ENCODE results near the gene NUDT17. TPM values are rescaled to one million over a fixed set of nuclear protein-coding genes. Genes with fewer than 3 reads are reported as not detected.
"Not testable (repeated sequence)": the region's sequence is repeated elsewhere in the genome, so short reads cannot be mapped to it uniquely, and the experiment has no call there.

Gene NUDT17
- total RNA-seq, result 1 to 10 TPM; 2.5 to 2.7 TPM

- H3K27ac Mint-ChIP-seq, result peak within 1 kb of the TSS; percentile 45
- no peaks in the 10 kb centered on the region for H3K27me3 Mint-ChIP-seq
- DNase-seq, result peak; percentile 79
- no peaks in the 10 kb centered on the region for H3K9me3 Mint-ChIP-seq
- H3K4me3 Mint-ChIP-seq, result no peak within 1 kb of the TSS
- POLR2A ChIA-PET, result interaction anchor here (0.7 to 6.9 kb wide), 21 partner anchors 9 to 565 kb away, joined by 3 to 71 read pairs (median 5); partner anchors contain the start of genes ANKRD34A, LIX1L, PEX11B and PIAS3
- CTCF ChIA-PET, result interaction anchor here (0.6 to 8.9 kb wide), 53 partner anchors 8 to 201 kb away, joined by 3 to 182 read pairs (median 6); partner anchors contain the start of genes ANKRD34A, ANKRD35, HJV and ITGA10
- H3K36me3 Mint-ChIP-seq (ENCODE audit: low read depth), result peaks cover 33% of the 10 kb centered on the region
- peaks cover 7% of the 10 kb centered on the region for H3K4me1 Mint-ChIP-seq
Observed at GRCh38 chr1:145845514-145846161, at the start of gene NUDT17. Gene NUDT17, plus strand, starts transcription at chr1:145845630. Its CDS starts 11 bp downstream, at chr1:145845641.

GRCh38 chr1:145796753-145797152 is 48.7 kb upstream of the NUDT17 start:
- Mint-ChIP-seq H3K27me3 (no peaks in the 10 kb centered on the region), H3K27ac (no peak overlapping the region), H3K9me3 (peaks cover 34% of the 10 kb centered on the region), H3K36me3 (ENCODE audit: low read depth) (peaks cover 63% of the 10 kb centered on the region), H3K4me3 (no peak overlapping the region), H3K4me1 (peaks cover 15% of the 10 kb centered on the region)
- DNase-seq, result no peak
- POLR2A ChIA-PET, result no interaction called here
- CTCF ChIA-PET, result no interaction called here

- peaks cover 49% of the 10 kb centered on the region for H3K36me3 Mint-ChIP-seq (ENCODE audit: low read depth)
- H3K4me3 Mint-ChIP-seq, result no peak overlapping the region
- H3K27ac Mint-ChIP-seq, result no peak overlapping the region
- H3K9me3 Mint-ChIP-seq, result peaks cover 34% of the 10 kb centered on the region
- no peaks in the 10 kb centered on the region for H3K27me3 Mint-ChIP-seq
- ChIA-PET POLR2A (no interaction called here), CTCF (no interaction called here)
- no peak for DNase-seq
- peaks cover 11% of the 10 kb centered on the region for H3K4me1 Mint-ChIP-seq
Observed at GRCh38 chr1:145799806-145800205, 45.6 kb upstream of the NUDT17 start.

GRCh38 chr1:145804235-145805045 is 41.0 kb upstream of the NUDT17 start:
- Mint-ChIP-seq H3K27me3 (no peaks in the 10 kb centered on the region), H3K36me3 (ENCODE audit: low read depth) (peaks cover 13% of the 10 kb centered on the region), H3K27ac (no peak overlapping the region), H3K4me1 (peaks cover 5% of the 10 kb centered on the region), H3K9me3 (peaks cover 3% of the 10 kb centered on the region), H3K4me3 (no peak overlapping the region)
- CTCF ChIA-PET, result no interaction called here
- no peak for DNase-seq
- POLR2A ChIA-PET, result no interaction called here

GRCh38 chr1:145805057-145805456 is 40.4 kb upstream of the NUDT17 start:
- Mint-ChIP-seq H3K36me3 (ENCODE audit: low read depth) (peaks cover 7% of the 10 kb centered on the region), H3K4me3 (no peak overlapping the region), H3K9me3 (no peaks in the 10 kb centered on the region), H3K4me1 (peaks cover 5% of the 10 kb centered on the region), H3K27ac (no peak overlapping the region), H3K27me3 (no peaks in the 10 kb centered on the region)
- no peak for DNase-seq
- ChIA-PET POLR2A (no interaction called here), CTCF (no interaction called here)

GRCh38 chr1:145806408-145806807 is 39.0 kb upstream of the NUDT17 start:
- Mint-ChIP-seq H3K4me3 (no peak overlapping the region), H3K27ac (no peak overlapping the region), H3K4me1 (peaks cover 5% of the 10 kb centered on the region), H3K36me3 (ENCODE audit: low read depth) (peaks cover 3% of the 10 kb centered on the region), H3K9me3 (no peaks in the 10 kb centered on the region), H3K27me3 (no peaks in the 10 kb centered on the region)
- CTCF ChIA-PET, result no interaction called here
- POLR2A ChIA-PET, result no interaction called here
- no peak for DNase-seq

GRCh38 chr1:145806844-145807243 is 38.6 kb upstream of the NUDT17 start:
- no peaks in the 10 kb centered on the region for H3K9me3 Mint-ChIP-seq
- no peak overlapping the region for H3K4me3 Mint-ChIP-seq
- peaks cover 3% of the 10 kb centered on the region for H3K36me3 Mint-ChIP-seq (ENCODE audit: low read depth)
- no peak overlapping the region for H3K27ac Mint-ChIP-seq
- no peak for DNase-seq
- ChIA-PET CTCF (no interaction called here), POLR2A (no interaction called here)
- peaks cover 5% of the 10 kb centered on the region for H3K4me1 Mint-ChIP-seq
- H3K27me3 Mint-ChIP-seq, result no peaks in the 10 kb centered on the region

GRCh38 chr1:145812977-145813810 is 32.2 kb upstream of the NUDT17 start:
- H3K4me3 Mint-ChIP-seq; H3K27ac Mint-ChIP-seq; CTCF ChIA-PET; H3K27me3 Mint-ChIP-seq; H3K36me3 Mint-ChIP-seq (ENCODE audit: low read depth); H3K9me3 Mint-ChIP-seq; POLR2A ChIA-PET; H3K4me1 Mint-ChIP-seq; DNase-seq: not testable (repeated sequence)

- DNase-seq; H3K36me3 Mint-ChIP-seq (ENCODE audit: low read depth); H3K4me3 Mint-ChIP-seq; CTCF ChIA-PET; H3K27ac Mint-ChIP-seq; H3K27me3 Mint-ChIP-seq; POLR2A ChIA-PET; H3K9me3 Mint-ChIP-seq; H3K4me1 Mint-ChIP-seq: not testable (repeated sequence)
Observed at GRCh38 chr1:145818095-145818494, 27.3 kb upstream of the NUDT17 start.

GRCh38 chr1:145822779-145823331 is 22.6 kb upstream of the NUDT17 start:
- CTCF ChIA-PET, POLR2A ChIA-PET, H3K27me3 Mint-ChIP-seq, H3K27ac Mint-ChIP-seq, H3K9me3 Mint-ChIP-seq, DNase-seq: not testable (repeated sequence)
- Mint-ChIP-seq H3K36me3 (ENCODE audit: low read depth) (peaks cover 34% of the 10 kb centered on the region), H3K4me3 (peak overlapping the region; percentile 24), H3K4me1 (peaks cover 36% of the 10 kb centered on the region)

- Mint-ChIP-seq H3K27ac (peak within 1 kb of the TSS; percentile 89), H3K9me3 (no peaks in the 10 kb centered on the region), H3K27me3 (no peaks in the 10 kb centered on the region), H3K4me3 (peak within 1 kb of the TSS; percentile 99), H3K4me1 (peaks cover 42% of the 10 kb centered on the region), H3K36me3 (ENCODE audit: low read depth) (peaks cover 43% of the 10 kb centered on the region)
- CTCF ChIA-PET, result interaction anchor here (0.8 to 4.0 kb wide), 4 partner anchors 21 to 543 kb away, joined by 3 to 46 read pairs (median 3); partner anchors contain the start of genes NUDT17 and PEX11B
- POLR2A ChIA-PET, result interaction anchor here (0.7 to 3.7 kb wide), 11 partner anchors 19 to 228 kb away, joined by 3 to 29 read pairs (median 5); partner anchors contain the start of genes ANKRD34A, NUDT17, PIAS3 and POLR3GL
- peak; percentile 91 for DNase-seq
Observed at GRCh38 chr1:145823565-145824498, 21.6 kb upstream of the NUDT17 start, which contains the start of the genes POLR3C and RNF115. Gene POLR3C, plus strand, starts transcription at chr1:145824200. Its CDS starts 1,577 bp downstream, at chr1:145825777. Gene RNF115, minus strand, starts transcription at chr1:145824095. Its CDS starts 222 bp downstream, at chr1:145823873.

GRCh38 chr1:145824499-145824842 is 21.0 kb upstream of the NUDT17 start:
- POLR2A ChIA-PET, result interaction anchor here (0.7 to 3.7 kb wide), 11 partner anchors 19 to 227 kb away, joined by 3 to 29 read pairs (median 5); partner anchors contain the start of genes ANKRD34A, NUDT17, PIAS3 and POLR3GL
- CTCF ChIA-PET, result interaction anchor here (0.8 to 4.0 kb wide), 4 partner anchors 21 to 543 kb away, joined by 3 to 46 read pairs (median 3); partner anchors contain the start of genes NUDT17 and PEX11B
- no peaks in the 10 kb centered on the region for H3K9me3 Mint-ChIP-seq
- peaks cover 45% of the 10 kb centered on the region for H3K36me3 Mint-ChIP-seq (ENCODE audit: low read depth)
- H3K27ac Mint-ChIP-seq, result peak overlapping the region; percentile 89
- DNase-seq, result no peak
- no peaks in the 10 kb centered on the region for H3K27me3 Mint-ChIP-seq
- peaks cover 40% of the 10 kb centered on the region for H3K4me1 Mint-ChIP-seq
- H3K4me3 Mint-ChIP-seq, result peak overlapping the region; percentile 99

Data from activated CD4-positive, alpha-beta memory T cell treated with anti-CD3 and anti-CD28 coated beads, Interleukin-2, amount 10 ng/mL, durations not matched to agents 7 days and 5 days (primary cell).